Peyer's patch (tissue), 4 donors: Measurements from ENCODE around the gene PLB1. TPM values are rescaled to one million over a fixed set of nuclear protein-coding genes. Genes with fewer than 3 reads are reported as not detected.

Source experiments
- DNase-seq, 3 donors: peaks; one replicate each; pipeline ENCODE4 v3.0.0-alpha.2; 2017 to 2019
- H3K27ac ChIP-seq, 4 donors: fragments of 200-600 bp; sonication (generic); one replicate each; pipeline ENCODE4 v1.5.1; 2016 to 2019
- H3K27me3 ChIP-seq, 2 donors: fragments of 200-600 bp; sonication (generic); one replicate each; pipeline ENCODE4 v1.5.1; 2019
- H3K36me3 ChIP-seq, 3 donors: fragments of 200-600 bp; sonication (generic); one replicate each; pipeline ENCODE4 v1.5.1; 2016 to 2019
- H3K4me1 ChIP-seq, 4 donors: fragments of 200-600 bp; sonication (generic); one replicate each; pipeline ENCODE4 v1.5.1; 2016 to 2019
- H3K4me3 ChIP-seq, 4 donors: fragments of 200-600 bp; sonication (generic); 1 replicate in 3 of 4; 2 replicates in 1 of 4; pipeline ENCODE4 v1.5.1; 2016 to 2019; ENCODE audit warnings: mild to moderate bottlenecking in 1 of 4
- H3K9me3 ChIP-seq, 4 donors: fragments of 200-600 bp; sonication (generic); one replicate each; pipeline ENCODE4 v1.5.1; 2016 to 2019; ENCODE audit warnings: mild to moderate bottlenecking in 1 of 4
- CTCF ChIP-seq, 6 experiments: fragments of 450-650 bp in 4 of 6; fragments of 200-600 bp in 2 of 6; sonication (generic) in 1 of 6; IDR thresholded peaks; one replicate each; pipeline ENCODE4 v1.5.1; 2017 to 2019; ENCODE audit warnings: antibody characterized with exemption in 6 of 6, mild to moderate bottlenecking in 3 of 6, moderate library complexity in 1 of 6
- POLR2A ChIP-seq, 2 donors: fragments of 450-650 bp; IDR thresholded peaks; one replicate each; pipeline ENCODE4 v1.5.1; 2017; ENCODE audit warnings: antibody characterized with exemption in 2 of 2, mild to moderate bottlenecking in 2 of 2, moderate library complexity in 2 of 2
- total RNA-seq, 4 donors: library from RNA; depleted of rRNA; stranded (reverse); fragments of >200 nt; gene quantifications; one replicate each; pipeline ENCODE4 v1.1.0, GENCODE V29; 2016

PLB1 gene
- total RNA-seq, 4 donors from 2014 or later, result 9.1 to 345 (median 146) TPM

GRCh38 chr2:28496781-28497180 lies 921 bp downstream of the PLB1 start:
- Histone ChIP-seq H3K27me3 (no peaks in the 10 kb centered on the region), H3K4me3 (peak overlapping the region in 2 of 4 donors; percentile 23 to 44), H3K4me1 (peaks cover 0 to 3% (median 0%) of the 10 kb centered on the region in 4 donors), H3K36me3 (no peaks in the 10 kb centered on the region), H3K9me3 (no peaks in the 10 kb centered on the region), H3K27ac (peak overlapping the region in 1 of 4 donors; percentile 55)
- DNase-seq, result no peak
- no peak for TF ChIP-seq POLR2A (IDR thresholded peaks at IDR 0.05)
- TF ChIP-seq CTCF (IDR thresholded peaks at IDR 0.05), result no peak

GRCh38 chr2:28497206-28497605 lies 1.3 kb downstream of the PLB1 start:
- Histone ChIP-seq H3K36me3 (no peaks in the 10 kb centered on the region), H3K27me3 (no peaks in the 10 kb centered on the region), H3K9me3 (no peaks in the 10 kb centered on the region), H3K4me3 (peak overlapping the region in 1 of 4 donors; percentile 44), H3K27ac (no peak overlapping the region), H3K4me1 (peaks cover 0 to 3% (median 0%) of the 10 kb centered on the region in 4 donors)
- TF ChIP-seq CTCF (IDR thresholded peaks at IDR 0.05), result no peak
- no peak for TF ChIP-seq POLR2A (IDR thresholded peaks at IDR 0.05)
- DNase-seq, result no peak

- Histone ChIP-seq H3K27ac (no peak overlapping the region), H3K36me3 (no peaks in the 10 kb centered on the region), H3K4me1 (peaks cover 0 to 3% (median 0%) of the 10 kb centered on the region in 4 donors), H3K9me3 (no peaks in the 10 kb centered on the region), H3K27me3 (no peaks in the 10 kb centered on the region), H3K4me3 (no peak overlapping the region)
- DNase-seq, result no peak
- TF ChIP-seq CTCF (IDR thresholded peaks at IDR 0.05) (no peak), POLR2A (IDR thresholded peaks at IDR 0.05) (no peak)
Measured at GRCh38 chr2:28499282-28499681, 3.4 kb downstream of the PLB1 start.

GRCh38 chr2:28505361-28505760 lies 9.5 kb downstream of the PLB1 start:
- H3K9me3 ChIP-seq, result no peaks in the 10 kb centered on the region
- no peak for DNase-seq
- H3K4me3 ChIP-seq, result no peak overlapping the region
- no peaks in the 10 kb centered on the region for H3K36me3 ChIP-seq
- peaks cover 0 to 5% (median 0%) of the 10 kb centered on the region in 4 donors for H3K4me1 ChIP-seq
- no peaks in the 10 kb centered on the region for H3K27me3 ChIP-seq
- TF ChIP-seq CTCF (IDR thresholded peaks at IDR 0.05) (no peak), POLR2A (IDR thresholded peaks at IDR 0.05) (no peak)
- no peak overlapping the region for H3K27ac ChIP-seq

GRCh38 chr2:28506112-28506910 lies 10.5 kb downstream of the PLB1 start:
- no peaks in the 10 kb centered on the region for H3K9me3 ChIP-seq
- H3K4me3 ChIP-seq, result no peak overlapping the region
- H3K27ac ChIP-seq, result no peak overlapping the region
- H3K36me3 ChIP-seq, result no peaks in the 10 kb centered on the region
- peaks cover 0 to 5% (median 0%) of the 10 kb centered on the region in 4 donors for H3K4me1 ChIP-seq
- DNase-seq, result peak in 1 of 3 donors; percentile 5
- no peaks in the 10 kb centered on the region for H3K27me3 ChIP-seq
- TF ChIP-seq CTCF (IDR thresholded peaks at IDR 0.05), result no peak
- TF ChIP-seq POLR2A (IDR thresholded peaks at IDR 0.05), result no peak
